ENCODE measurements around the gene SPATA20. TPM values are rescaled to one million over a fixed set of nuclear protein-coding genes. Genes with fewer than 3 reads are reported as not detected.

SPATA20 gene
- total and polyA plus RNA-seq, 12 donors = 12.6 to 88.4 (median 63.3) TPM

GRCh38 chr17:50513495-50513894 is 33.5 kb upstream of the SPATA20 start:
- H3K4me3 ChIP-seq = no peak overlapping the region
- ATAC-seq (no peak), DNase-seq (no peak)
- TF ChIP-seq CTCF (IDR thresholded peaks at IDR 0.05) = no peak
- H3K27me3 ChIP-seq = no peaks in the 10 kb centered on the region
- intact Hi-C loops (cut with DNase I) = no loop called here
- H3K27ac ChIP-seq = no peak overlapping the region
- no peaks in the 10 kb centered on the region for H3K9me3 ChIP-seq
- H3K4me1 ChIP-seq = peaks cover 0 to 40% (median 14%) of the 10 kb centered on the region in 9 donors
- WGBS, 2 donors = 73 to 74% methylated on average over 4 of the region's 4 CpGs
- H3K36me3 ChIP-seq = no peaks in the 10 kb centered on the region

GRCh38 chr17:50514388-50514787 is 32.6 kb upstream of the SPATA20 start:
- no peaks in the 10 kb centered on the region for H3K9me3 ChIP-seq
- peaks cover 0 to 37% (median 11%) of the 10 kb centered on the region in 9 donors for H3K4me1 ChIP-seq
- DNase-seq (no peak), ATAC-seq (no peak)
- intact Hi-C loops (cut with DNase I) = no loop called here
- 68 to 72% methylated on average over 3 of the region's 3 CpGs for WGBS, 2 donors
- H3K27ac ChIP-seq = no peak overlapping the region
- H3K4me3 ChIP-seq = no peak overlapping the region
- no peak for TF ChIP-seq CTCF (IDR thresholded peaks at IDR 0.05)
- no peaks in the 10 kb centered on the region for H3K27me3 ChIP-seq
- H3K36me3 ChIP-seq = no peaks in the 10 kb centered on the region

- Histone ChIP-seq H3K27me3 (no peaks in the 10 kb centered on the region), H3K9me3 (no peaks in the 10 kb centered on the region), H3K27ac (peak overlapping the region in 2 of 10 donors; percentile 15 to 52), H3K4me1 (peaks cover 0 to 37% (median 11%) of the 10 kb centered on the region in 9 donors), H3K4me3 (no peak overlapping the region), H3K36me3 (no peaks in the 10 kb centered on the region)
- ATAC-seq = peak in 3 of 8 donors; percentile 46 to 72 (median 60)
- no peak for TF ChIP-seq CTCF (IDR thresholded peaks at IDR 0.05)
- 59 to 60% methylated on average over 6 of the region's 6 CpGs for WGBS, 2 donors
- intact Hi-C loops (cut with DNase I) = no loop called here
- DNase-seq = peak in 1 of 2 donors; percentile 38
Measured at GRCh38 chr17:50514936-50515702, 31.9 kb upstream of the SPATA20 start.

GRCh38 chr17:50517011-50517410 is 30.0 kb upstream of the SPATA20 start:
- Histone ChIP-seq H3K27me3 (no peaks in the 10 kb centered on the region), H3K4me3 (no peak overlapping the region), H3K9me3 (no peaks in the 10 kb centered on the region), H3K36me3 (no peaks in the 10 kb centered on the region), H3K27ac (peak overlapping the region in 4 of 10 donors; percentile 5 to 62 (median 18)), H3K4me1 (peaks cover 0 to 37% (median 4%) of the 10 kb centered on the region in 9 donors)
- WGBS, 2 donors = 66 to 72% methylated on average over 4 of the region's 4 CpGs
- intact Hi-C loops (cut with DNase I) = no loop called here
- no peak for TF ChIP-seq CTCF (IDR thresholded peaks at IDR 0.05)
- no peak for DNase-seq
- ATAC-seq = peak in 5 of 8 donors; percentile 36 to 70 (median 36)

Measured in heart right ventricle (tissue), 16 donors.